ENCODE results near the gene SYDE1.
A peak's percentile ranks its signal among the peaks of the same experiment; 100 is the strongest.
"Not testable (repeated sequence)": the region's sequence is repeated elsewhere in the genome, so short reads cannot be mapped to it uniquely, and the experiment has no call there.

SYDE1 gene, protein sequence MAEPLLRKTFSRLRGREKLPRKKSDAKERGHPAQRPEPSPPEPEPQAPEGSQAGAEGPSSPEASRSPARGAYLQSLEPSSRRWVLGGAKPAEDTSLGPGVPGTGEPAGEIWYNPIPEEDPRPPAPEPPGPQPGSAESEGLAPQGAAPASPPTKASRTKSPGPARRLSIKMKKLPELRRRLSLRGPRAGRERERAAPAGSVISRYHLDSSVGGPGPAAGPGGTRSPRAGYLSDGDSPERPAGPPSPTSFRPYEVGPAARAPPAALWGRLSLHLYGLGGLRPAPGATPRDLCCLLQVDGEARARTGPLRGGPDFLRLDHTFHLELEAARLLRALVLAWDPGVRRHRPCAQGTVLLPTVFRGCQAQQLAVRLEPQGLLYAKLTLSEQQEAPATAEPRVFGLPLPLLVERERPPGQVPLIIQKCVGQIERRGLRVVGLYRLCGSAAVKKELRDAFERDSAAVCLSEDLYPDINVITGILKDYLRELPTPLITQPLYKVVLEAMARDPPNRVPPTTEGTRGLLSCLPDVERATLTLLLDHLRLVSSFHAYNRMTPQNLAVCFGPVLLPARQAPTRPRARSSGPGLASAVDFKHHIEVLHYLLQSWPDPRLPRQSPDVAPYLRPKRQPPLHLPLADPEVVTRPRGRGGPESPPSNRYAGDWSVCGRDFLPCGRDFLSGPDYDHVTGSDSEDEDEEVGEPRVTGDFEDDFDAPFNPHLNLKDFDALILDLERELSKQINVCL

DNA sequence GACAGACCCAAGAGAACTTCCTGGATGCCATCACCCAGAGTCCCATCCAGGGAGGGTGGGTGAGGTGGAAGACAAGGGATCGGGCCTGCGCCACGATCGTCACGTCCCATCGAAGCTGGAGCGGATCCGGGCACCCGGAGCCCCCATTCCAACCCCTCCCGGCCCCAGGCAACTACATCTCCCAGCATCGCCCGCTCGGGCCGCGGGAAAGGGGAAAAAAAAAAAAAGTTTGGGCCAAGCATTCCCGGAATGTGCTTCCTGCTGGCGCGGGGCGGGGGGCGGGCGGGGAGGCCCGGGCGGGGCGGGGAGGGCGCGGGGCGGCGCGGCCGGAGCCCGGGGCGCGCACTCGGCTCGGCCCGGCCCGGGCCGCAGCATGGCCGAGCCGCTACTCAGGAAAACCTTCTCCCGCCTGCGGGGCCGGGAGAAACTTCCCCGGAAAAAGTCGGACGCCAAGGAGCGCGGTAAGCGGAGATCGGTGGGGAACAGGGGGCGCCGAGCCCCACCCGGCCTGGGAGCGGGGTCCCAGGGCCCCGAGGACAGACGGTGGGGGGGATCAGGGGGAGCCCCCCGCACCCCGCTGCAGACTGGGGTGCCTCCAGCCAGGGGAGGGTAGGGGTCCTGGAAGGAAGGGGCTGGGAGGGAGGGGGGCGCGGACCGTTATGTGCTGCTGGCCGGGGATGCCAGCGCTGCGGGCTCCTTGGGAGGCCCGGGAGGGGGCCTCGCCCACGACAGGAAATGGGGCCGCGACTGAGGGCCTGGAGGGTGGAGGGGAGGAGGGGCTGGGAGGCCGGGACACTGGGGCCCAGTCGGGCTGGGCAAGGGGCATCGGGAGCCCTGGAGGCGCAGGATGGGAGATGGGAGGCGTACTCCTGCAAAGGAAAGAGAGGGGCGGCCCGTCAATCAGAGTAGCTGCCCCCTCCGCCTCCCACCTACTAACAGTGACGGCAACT, at the start of gene SYDE1:
Gene SYDE1 (plus strand): TSS at position 341 of the 950 bp plus-strand sequence. CDS start 33 bp downstream, at position 374.
- Histone ChIP-seq H3K27me3 (ENCODE audit: control insufficient read depth, insufficient read depth, low read length) (no peaks in the 10 kb centered on the region), H3K4me1 (ENCODE audit: control insufficient read depth, insufficient read depth, low read length) (peaks cover 13% of the 10 kb centered on the region; the same call in 1 of the 2 replicates), H3K9me3 (ENCODE audit: control insufficient read depth, insufficient read depth, low read length) (no peaks in the 10 kb centered on the region), H3K36me3 (ENCODE audit: control insufficient read depth, insufficient read depth, low read length) (peaks cover 26% of the 10 kb centered on the region), H3K4me3 (ENCODE audit: low read depth, low read length) (peak within 1 kb of the TSS; percentile 81), H3K9ac (ENCODE audit: low read depth, low read length) (peak within 1 kb of the TSS; percentile 74; the same call in 1 of the 2 replicates), H3K27ac (ENCODE audit: low read depth, low read length) (peak within 1 kb of the TSS; percentile 88)

DNA sequence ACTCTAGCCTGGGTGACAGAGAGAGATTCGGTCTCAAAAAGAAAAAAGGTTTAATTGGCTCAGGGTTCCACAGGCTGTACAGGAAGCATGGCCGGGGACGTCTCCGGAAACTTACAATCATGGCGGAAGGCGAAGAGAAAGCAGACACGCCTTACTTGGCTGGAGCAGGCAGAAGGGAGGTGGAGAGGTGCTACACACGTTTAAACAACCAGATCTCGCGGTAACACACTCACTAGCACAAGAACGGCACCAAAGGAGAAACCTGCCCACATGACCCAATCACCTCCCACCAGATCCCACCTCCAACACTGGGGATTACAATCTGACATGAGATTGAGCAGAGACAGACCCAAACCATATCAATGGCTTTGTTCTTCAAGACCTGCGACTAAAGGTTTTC, 45.2 kb upstream of the SYDE1 start:
- Histone ChIP-seq H3K9me3 (ENCODE audit: control insufficient read depth, insufficient read depth, low read length) (peaks cover 27% of the 10 kb centered on the region), H3K27me3 (ENCODE audit: control insufficient read depth, insufficient read depth, low read length) (no peaks in the 10 kb centered on the region), H3K36me3 (ENCODE audit: control insufficient read depth, insufficient read depth, low read length) (no peaks in the 10 kb centered on the region), H3K27ac (ENCODE audit: low read depth, low read length) (no peak overlapping the region), H3K4me1 (ENCODE audit: control insufficient read depth, insufficient read depth, low read length) (no peaks in the 10 kb centered on the region), H3K9ac (ENCODE audit: low read depth, low read length) (no peak overlapping the region), H3K4me3 (ENCODE audit: low read depth, low read length) (no peak overlapping the region)

DNA sequence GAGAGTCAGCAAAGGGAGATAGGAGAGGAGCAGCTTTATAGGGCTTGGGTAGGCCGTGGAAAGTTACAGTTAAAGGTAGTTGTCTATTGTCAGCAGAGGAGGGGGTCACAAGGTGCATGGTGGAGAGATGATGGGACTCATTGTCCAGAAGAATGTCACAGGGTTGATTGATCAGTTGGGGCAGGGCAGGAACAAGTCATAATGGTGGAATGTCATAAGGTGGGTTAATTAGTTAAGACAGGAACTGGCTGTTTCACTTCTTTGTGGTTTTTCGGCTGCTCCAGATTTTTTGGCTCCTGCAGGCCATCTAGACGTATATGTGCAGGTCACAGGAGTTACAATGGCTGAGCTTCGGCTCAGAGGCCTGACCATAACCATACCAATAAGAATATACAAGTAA, 36.8 kb upstream of the SYDE1 start:
- H3K4me3 ChIP-seq (ENCODE audit: low read depth, low read length) = not testable (repeated sequence)

DNA sequence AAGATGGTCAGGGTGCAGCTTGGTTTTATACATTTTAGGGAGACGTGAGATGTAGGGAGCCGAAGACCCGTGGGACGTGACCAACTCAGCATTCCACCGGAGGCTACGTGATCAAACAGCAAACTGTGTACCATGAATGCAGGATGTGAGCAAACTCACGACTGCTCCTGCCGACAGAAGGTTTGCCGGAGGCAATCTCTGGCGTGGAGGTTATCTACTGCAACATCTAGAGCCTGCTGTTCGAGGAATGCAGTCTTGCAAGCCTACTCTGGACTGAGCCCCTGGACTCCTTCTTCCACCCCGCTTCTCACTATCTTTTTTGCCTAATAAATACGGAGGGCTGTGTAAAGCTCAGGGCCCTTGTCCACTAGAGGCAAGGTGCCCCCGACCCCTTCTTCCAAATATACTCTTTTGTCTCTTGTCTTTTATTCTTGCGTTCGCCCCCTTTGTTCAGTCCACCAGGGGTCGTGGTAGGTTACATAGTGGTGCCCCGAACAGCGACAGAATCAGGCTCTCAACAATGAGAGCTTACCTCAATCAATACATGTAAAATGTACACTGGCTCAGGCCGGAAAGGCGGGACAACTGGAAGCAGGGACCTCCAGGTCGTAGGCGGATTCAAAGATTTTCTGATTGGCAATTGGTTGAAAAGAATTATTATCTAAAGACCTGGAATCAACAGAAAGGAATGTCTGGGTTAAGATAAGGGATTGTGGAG, 34.1 kb upstream of the SYDE1 start:
- Histone ChIP-seq H3K27ac (ENCODE audit: low read depth, low read length) (no peak overlapping the region), H3K9me3 (ENCODE audit: control insufficient read depth, insufficient read depth, low read length) (no peaks in the 10 kb centered on the region), H3K4me1 (ENCODE audit: control insufficient read depth, insufficient read depth, low read length) (no peaks in the 10 kb centered on the region), H3K27me3 (ENCODE audit: control insufficient read depth, insufficient read depth, low read length) (no peaks in the 10 kb centered on the region), H3K4me3 (ENCODE audit: low read depth, low read length) (no peak overlapping the region), H3K36me3 (ENCODE audit: control insufficient read depth, insufficient read depth, low read length) (no peaks in the 10 kb centered on the region), H3K9ac (ENCODE audit: low read depth, low read length) (no peak overlapping the region)

More for the DNA sequence above, 36.8 kb upstream of the SYDE1 start:
- not testable (repeated sequence) for H3K27me3 ChIP-seq (ENCODE audit: control insufficient read depth, insufficient read depth, low read length); H3K4me1 ChIP-seq (ENCODE audit: control insufficient read depth, insufficient read depth, low read length); H3K36me3 ChIP-seq (ENCODE audit: control insufficient read depth, insufficient read depth, low read length); H3K9me3 ChIP-seq (ENCODE audit: control insufficient read depth, insufficient read depth, low read length); H3K27ac ChIP-seq (ENCODE audit: low read depth, low read length); H3K9ac ChIP-seq (ENCODE audit: low read depth, low read length)

DNA sequence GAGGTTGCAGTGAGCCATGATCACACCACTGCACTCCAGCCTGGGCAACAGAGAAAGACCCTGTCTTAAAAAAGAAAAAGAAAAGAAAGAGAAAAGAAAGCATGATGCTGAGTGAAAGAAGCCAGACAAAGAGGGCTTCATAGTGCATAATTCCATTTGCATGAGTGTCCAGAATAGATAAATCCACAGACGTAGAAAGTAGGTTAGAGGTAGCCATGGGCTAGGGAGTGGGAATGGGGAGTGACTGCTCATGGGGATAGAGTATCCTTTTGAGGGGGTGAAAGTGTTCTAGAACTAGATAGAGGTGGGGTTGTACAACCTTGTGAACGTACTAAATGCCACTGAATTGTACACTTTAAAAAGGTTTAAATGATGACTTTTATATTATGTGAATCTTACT, 32.8 kb upstream of the SYDE1 start:
- no peak overlapping the region for H3K9ac ChIP-seq (ENCODE audit: low read depth, low read length)
- H3K9me3 ChIP-seq (ENCODE audit: control insufficient read depth, insufficient read depth, low read length) = no peaks in the 10 kb centered on the region
- H3K27ac ChIP-seq (ENCODE audit: low read depth, low read length) = no peak overlapping the region
- H3K36me3 ChIP-seq (ENCODE audit: control insufficient read depth, insufficient read depth, low read length) = no peaks in the 10 kb centered on the region
- H3K4me3 ChIP-seq (ENCODE audit: low read depth, low read length) = no peak overlapping the region
- H3K4me1 ChIP-seq (ENCODE audit: control insufficient read depth, insufficient read depth, low read length) = no peaks in the 10 kb centered on the region
- H3K27me3 ChIP-seq (ENCODE audit: control insufficient read depth, insufficient read depth, low read length) = no peaks in the 10 kb centered on the region

DNA sequence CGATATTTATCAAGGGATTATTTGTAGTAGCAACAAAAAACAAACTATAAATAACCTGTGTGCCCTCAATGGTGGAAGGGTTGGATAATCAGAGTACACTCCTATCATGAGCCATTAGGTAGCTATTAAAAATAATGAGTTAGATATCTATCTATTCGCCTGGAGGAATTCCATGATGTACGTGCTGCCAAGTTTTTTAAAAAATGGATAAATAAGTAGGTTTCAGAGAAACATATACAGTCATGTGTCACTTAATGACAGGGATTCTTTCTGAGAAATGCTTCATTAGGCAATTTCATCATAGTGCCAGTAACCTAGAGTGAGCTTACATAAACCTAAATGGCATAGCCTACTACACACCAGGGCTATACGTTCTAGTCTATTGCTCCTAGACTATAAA, 31.4 kb upstream of the SYDE1 start:
- H3K4me3 ChIP-seq (ENCODE audit: low read depth, low read length) = no peak overlapping the region
- no peaks in the 10 kb centered on the region for H3K4me1 ChIP-seq (ENCODE audit: control insufficient read depth, insufficient read depth, low read length)
- H3K9me3 ChIP-seq (ENCODE audit: control insufficient read depth, insufficient read depth, low read length) = no peaks in the 10 kb centered on the region
- no peaks in the 10 kb centered on the region for H3K36me3 ChIP-seq (ENCODE audit: control insufficient read depth, insufficient read depth, low read length)
- no peak overlapping the region for H3K9ac ChIP-seq (ENCODE audit: low read depth, low read length)
- H3K27ac ChIP-seq (ENCODE audit: low read depth, low read length) = no peak overlapping the region
- H3K27me3 ChIP-seq (ENCODE audit: control insufficient read depth, insufficient read depth, low read length) = no peaks in the 10 kb centered on the region

DNA sequence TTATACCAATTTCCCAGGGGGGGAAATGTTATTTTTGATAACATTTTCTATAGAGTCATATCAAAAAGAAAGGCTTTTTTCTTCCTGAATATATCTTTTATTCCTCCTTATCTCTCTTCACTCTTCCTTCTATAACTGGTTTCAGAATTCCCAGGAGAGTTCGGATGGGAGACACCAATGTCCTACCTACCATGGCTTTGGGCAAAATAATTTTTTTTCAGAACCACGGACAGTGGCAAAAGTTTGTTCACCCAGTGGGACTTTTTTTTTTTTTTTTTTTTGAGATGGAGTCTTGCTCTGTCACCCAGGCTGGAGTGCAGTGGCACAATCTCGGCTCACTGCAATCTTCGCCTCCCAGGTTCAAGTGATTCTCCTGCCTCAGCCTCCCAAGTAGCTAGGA, 27.2 kb upstream of the SYDE1 start:
- not testable (repeated sequence) for H3K27ac ChIP-seq (ENCODE audit: low read depth, low read length); H3K9me3 ChIP-seq (ENCODE audit: control insufficient read depth, insufficient read depth, low read length); H3K4me3 ChIP-seq (ENCODE audit: low read depth, low read length); H3K36me3 ChIP-seq (ENCODE audit: control insufficient read depth, insufficient read depth, low read length); H3K27me3 ChIP-seq (ENCODE audit: control insufficient read depth, insufficient read depth, low read length); H3K9ac ChIP-seq (ENCODE audit: low read depth, low read length); H3K4me1 ChIP-seq (ENCODE audit: control insufficient read depth, insufficient read depth, low read length)

DNA sequence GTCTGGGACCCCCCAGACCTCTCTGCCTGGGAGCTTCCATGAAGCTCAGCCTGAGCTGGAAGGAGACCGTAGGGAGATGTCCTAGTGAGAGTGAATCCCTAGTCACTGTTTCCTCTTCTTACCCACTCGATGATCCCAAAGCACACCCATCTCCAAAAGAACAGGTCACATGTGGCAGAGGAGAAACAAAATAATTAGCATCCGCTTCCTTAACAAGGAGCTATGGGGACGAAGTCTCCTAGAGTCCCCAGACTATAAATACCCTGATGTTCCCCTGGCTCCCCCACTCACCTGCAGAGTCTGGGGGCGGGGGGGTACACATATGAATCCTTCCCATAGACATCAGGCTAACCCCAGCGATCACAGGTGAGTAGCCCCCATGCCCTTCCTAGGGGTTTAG, 25.3 kb upstream of the SYDE1 start, which contains the start of gene OR1I1:
Gene OR1I1 (plus strand): TSS at position 301 of the 400 bp plus-strand sequence. CDS start 4,855 bp downstream, outside the sequence.
- no peaks in the 10 kb centered on the region for H3K9me3 ChIP-seq (ENCODE audit: control insufficient read depth, insufficient read depth, low read length)
- no peaks in the 10 kb centered on the region for H3K4me1 ChIP-seq (ENCODE audit: control insufficient read depth, insufficient read depth, low read length)
- no peak within 1 kb of the TSS for H3K4me3 ChIP-seq (ENCODE audit: low read depth, low read length)
- no peak within 1 kb of the TSS for H3K9ac ChIP-seq (ENCODE audit: low read depth, low read length)
- H3K36me3 ChIP-seq (ENCODE audit: control insufficient read depth, insufficient read depth, low read length) = no peaks in the 10 kb centered on the region
- no peak within 1 kb of the TSS for H3K27ac ChIP-seq (ENCODE audit: low read depth, low read length)
- no peaks in the 10 kb centered on the region for H3K27me3 ChIP-seq (ENCODE audit: control insufficient read depth, insufficient read depth, low read length)

DNA sequence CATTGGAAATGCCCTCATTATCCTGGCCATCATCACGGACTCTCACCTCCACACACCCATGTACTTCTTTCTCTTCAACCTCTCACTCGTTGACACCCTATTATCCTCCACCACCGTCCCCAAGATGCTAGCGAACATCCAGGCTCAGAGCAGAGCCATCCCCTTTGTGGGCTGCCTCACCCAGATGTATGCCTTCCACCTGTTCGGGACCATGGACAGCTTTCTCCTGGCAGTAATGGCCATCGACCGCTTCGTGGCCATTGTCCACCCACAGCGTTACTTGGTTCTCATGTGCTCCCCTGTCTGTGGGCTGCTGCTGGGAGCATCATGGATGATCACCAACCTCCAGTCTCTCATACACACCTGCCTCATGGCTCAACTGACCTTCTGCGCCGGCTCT, 20.0 kb upstream of the SYDE1 start:
- Histone ChIP-seq H3K27me3 (ENCODE audit: control insufficient read depth, insufficient read depth, low read length) (no peaks in the 10 kb centered on the region), H3K4me1 (ENCODE audit: control insufficient read depth, insufficient read depth, low read length) (0 out of 2 replicates have a peak, but pooled peaks cover 2% of the 10 kb centered on the region), H3K4me3 (ENCODE audit: low read depth, low read length) (no peak overlapping the region), H3K9ac (ENCODE audit: low read depth, low read length) (no peak overlapping the region), H3K27ac (ENCODE audit: low read depth, low read length) (no peak overlapping the region), H3K9me3 (ENCODE audit: control insufficient read depth, insufficient read depth, low read length) (no peaks in the 10 kb centered on the region), H3K36me3 (ENCODE audit: control insufficient read depth, insufficient read depth, low read length) (no peaks in the 10 kb centered on the region)
